ENCODE results near the gene TMEM147.
"Not testable (repeated sequence)": the region's sequence is repeated elsewhere in the genome, so short reads cannot be mapped to it uniquely, and the experiment has no call there.

Gene TMEM147

DNA sequence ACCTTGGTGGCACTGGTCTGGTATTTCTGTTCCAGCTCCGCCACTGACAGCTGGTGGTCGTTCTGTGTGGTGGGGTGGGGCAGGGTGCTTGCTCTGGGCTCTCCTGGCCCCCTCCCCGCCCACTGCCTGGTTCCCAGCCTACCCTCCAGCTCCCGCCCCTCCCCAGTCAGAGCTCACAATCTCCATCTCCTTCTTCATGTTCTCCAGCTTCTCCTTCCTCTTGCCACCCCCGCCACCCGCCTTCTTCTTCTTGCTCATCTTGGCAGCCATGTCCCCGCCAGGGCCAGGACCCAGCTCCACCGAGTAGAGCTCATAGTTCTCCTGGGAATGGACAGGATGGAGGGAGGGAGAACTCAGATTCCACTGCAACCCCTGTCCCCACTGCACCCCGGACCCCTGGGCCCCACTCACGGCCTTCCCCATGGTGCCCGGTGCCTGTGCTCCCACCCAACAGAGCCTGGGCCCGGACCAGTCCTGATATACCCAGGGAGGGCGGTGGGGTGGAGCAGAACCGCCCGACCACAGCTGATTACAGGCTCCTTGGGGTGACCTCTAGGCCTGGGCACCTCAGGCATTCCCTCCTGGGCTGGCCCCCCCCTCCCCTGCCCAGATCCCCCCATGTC, 17.9 kb downstream of the TMEM147 start, which contains the start of gene ATP4A:
TSS of gene ATP4A (minus strand) at position 452 of the 623 bp plus-strand sequence. CDS start at position 423, 29 bp downstream.
- no peak for DNase-seq

DNA sequence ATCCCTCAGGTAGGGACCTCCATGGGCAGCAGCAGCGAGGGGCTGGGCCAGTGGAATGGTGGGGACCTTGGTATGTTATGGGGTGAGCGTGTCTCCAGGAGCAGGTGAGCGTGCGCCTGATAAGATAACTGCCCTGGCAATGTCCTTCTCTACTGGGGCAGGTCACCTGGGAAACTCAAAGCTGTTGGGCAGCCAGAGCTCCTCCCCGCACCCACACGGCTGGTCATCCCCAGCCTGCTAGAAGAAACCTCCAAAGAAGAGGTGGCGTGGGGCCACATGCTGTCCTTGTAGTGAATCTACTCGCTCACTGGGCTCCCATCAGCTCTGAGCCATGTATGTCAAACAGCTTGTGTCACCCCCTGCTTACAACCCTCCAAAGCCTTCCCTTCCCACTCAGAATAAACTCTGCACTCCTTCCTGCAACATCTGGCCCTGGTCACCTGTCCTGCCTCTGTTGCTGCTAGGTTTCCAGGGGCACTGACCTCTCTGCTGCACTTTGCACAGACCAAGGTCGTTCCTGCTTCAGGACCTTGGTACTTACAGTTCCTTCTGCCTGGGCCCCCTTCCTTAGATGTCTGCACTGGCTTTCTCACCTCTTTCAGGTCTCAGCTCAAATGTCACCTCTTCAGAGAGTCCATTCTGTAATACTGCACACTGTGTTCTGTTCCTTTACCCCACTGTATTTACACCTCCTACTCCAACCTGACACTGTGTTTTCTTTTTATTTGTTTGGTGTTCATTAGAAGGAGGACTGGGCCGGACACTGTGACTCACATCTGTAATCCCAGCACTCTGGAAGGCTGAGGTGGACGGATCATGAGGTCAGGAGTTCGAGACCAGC, 19.8 kb downstream of the TMEM147 start:
- no peak for DNase-seq

DNA sequence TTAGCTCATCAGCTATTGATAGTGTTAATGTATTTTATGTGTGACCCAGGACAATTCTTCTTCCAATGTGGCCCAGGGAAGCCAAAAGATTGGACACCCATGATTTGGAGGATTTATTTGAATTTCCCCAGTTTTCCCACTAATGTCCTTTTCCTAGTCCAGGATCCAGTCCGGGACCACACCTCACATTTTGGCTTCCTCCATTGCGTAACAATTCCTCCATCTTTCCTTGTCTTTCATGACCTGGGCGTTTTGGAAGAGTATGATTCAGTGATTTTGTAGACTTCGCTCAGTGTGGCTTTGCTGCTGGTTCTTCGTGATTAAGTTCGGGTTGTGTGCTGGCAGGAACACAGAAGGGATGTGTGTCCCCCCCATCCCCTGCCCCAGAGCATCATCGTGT, 21.3 kb downstream of the TMEM147 start:
- no peak for DNase-seq

DNA sequence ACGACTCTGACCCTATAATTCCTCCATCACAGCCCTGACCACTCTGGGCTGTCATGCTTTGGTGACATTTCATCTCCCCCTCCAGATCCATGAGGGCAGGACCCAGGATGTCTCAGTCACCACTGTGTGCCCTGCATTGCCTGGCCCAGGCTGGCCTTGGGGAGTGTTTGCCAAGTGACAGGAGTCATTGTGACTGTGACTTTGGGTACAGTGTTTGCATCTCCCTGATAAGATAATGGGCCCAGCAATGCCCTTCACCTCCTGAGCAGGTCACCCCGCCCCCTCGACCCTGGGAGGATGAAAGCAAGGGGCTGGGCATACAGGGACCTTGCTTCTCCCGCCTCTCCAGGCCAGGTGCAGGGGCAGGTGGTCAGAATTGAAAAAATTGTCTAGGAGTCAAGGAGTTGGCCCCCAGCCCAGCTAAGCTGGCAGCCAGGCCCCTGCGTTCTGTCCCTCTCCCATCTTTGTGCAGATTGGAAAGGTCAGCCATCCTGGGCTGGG, 23.9 kb downstream of the TMEM147 start:
- DNase-seq, result peak in 1 of 14 donors; percentile 71

DNA sequence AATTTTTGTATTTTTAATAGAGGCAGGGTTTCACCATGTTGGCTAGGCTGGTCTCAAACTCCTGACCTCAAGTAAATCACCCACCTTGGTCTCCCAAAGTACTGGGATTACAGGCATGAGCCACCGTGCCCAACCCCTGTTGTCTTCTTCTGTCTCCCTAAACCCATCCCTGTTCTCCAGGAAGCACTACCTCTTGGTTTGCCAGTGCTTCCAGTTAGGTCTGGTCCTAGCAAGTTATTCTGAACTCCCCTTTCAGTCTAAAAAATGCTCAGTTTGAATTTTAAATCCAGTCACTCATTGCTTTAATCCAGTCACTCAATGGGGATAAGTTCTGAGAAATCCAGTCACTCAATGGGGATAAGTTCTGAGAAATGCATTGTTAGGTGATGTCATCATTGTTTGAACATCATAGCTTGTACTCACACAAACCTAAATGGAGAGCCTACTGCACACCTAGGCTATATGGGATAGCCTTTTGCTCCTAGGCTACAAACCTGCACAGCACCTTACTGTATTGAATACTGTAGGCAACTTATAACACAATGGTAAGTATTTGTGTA, 26.1 kb downstream of the TMEM147 start:
- DNase-seq, result no peak

DNA sequence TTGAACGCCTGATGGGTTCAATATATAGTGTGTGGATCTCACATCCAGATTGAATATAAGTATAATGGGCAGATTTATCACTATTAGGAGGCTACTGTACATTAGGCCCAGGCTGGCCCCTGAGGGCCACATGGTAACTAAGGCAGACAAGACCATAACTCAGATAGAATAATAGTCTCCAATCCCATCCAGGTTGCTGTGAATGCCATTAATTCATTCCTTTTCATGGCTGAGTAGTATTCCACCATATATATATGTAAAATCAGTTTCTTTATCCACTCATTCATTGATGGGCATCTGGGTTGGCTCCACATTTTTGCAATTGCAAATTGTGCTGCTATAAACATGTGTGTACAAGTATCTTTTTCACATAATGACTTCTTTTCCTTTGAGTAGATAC, 32.5 kb downstream of the TMEM147 start:
- DNase-seq, result no peak

DNA sequence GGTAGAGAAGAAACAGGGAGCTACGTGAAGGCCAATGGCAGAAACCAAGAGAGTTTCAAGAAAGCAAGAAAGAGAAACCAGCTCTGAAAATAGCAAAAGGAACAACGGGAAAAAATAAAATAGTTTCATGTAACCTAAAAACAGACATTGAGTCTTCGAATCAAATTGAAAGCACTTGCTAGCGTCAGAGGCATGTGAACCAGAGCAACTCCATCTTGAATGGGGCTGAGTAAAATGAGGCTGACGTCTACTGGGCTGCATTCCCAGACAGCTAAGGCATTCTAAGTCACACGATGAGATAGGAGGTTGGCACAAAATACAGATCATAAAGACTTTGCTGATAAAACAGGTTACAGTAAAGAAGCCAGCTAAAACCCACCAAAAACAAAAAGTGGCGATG, 33.3 kb downstream of the TMEM147 start:
- DNase-seq, result no peak

DNA sequence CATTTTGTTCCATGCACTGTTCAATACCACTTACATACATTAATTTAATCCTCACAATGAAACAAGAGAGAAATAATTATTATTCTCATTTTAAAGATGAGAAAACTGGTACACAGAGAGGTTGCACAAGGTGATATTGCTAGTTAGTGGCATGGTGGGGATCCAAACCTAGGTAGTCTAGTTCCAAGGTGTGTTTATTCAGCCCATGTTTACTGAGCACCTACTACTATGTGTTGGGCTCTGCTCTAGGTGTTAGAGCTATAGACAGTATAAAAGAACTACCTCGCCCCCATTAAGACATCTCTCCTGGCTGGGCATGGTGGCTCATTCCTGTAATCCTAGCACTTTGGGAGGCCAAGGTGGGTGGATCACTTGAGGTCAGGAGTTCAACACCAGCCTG, 37.3 kb downstream of the TMEM147 start:
- DNase-seq, result no peak

DNA sequence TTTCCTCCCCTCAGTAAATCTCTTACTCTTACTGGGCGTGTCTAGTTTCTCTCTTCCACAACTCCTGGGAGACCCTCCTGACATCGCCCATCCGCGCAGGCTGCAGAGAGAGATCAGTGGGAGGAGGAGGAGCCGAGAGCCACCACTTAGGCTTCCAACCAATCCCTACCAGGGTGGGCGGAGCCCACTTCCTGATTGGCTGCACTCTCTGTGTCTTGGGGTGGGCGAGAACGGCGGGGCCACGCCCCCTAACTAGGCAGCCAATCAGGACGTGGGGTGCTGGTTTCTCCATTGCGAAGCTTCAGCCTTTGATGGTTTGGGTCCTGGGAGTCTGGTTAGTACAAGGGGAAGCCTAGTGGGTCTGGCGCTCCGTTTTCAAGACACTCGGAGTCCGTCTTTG, 40.4 kb downstream of the TMEM147 start, which contains the start of gene PMIS2:
TSS of gene PMIS2 (plus strand) at position 326 of the 400 bp plus-strand sequence. CDS start 87 bp downstream, outside the sequence.
- DNase-seq, result no peak

DNA sequence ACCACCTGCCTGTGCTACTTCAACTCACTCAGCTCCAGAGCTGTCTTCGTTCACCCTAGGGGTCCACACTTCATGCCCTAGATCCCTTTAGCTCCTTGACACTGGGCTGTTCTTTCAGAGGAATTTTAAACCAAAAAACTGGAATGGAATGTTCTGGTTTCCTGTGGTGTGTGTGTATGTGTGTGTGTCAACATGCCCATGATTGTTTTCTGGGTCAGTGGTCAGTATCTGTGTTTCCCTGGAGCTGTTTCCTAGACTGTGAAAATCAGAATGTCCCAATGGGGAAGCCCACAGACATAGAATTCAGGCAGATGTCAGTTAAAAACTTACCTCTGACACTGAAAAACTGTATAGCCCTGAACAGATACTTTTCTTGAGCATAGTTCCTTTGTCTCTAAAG, 41.9 kb downstream of the TMEM147 start:
- DNase-seq, result no peak

DNA sequence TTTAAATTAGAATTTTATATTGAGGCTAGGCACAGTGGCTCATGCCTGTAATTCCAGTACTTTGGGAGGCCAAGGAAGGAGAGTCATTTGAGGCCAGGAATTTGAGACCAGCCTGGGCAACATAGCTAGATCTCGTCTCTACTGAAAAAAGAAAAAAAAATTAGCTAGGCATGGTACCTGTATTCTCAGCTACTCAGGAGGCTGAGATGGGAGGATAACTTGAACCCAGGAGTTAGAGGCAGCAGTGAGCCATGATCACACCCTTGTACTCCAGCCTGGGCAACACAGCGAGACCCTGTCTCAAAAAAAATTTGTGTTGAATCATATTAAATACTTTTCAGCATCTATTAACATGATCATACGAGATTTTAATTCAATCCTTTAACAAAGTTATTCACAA, 45.4 kb downstream of the TMEM147 start:
- no peak for DNase-seq

DNA sequence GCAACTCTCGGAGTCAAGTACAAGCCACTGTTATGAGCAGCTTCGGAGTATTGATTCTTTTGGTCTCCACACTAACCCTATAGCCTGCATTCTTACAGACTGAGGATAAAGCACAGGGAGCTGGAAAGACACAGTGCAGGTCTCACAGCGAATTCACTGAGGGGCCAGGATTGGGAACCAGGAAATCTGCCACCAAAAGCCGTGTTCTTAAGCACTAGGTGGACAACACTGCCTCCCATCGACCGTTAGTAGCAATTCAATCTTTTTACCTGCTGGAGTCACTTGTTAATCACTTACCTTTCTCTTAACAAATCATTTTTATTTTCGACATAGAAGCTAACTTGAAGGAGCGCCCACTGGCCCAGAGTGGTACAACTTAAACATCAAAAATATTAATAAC, 46.8 kb downstream of the TMEM147 start:
- DNase-seq, result peak in 2 of 14 donors; percentile 1 to 12

DNA sequence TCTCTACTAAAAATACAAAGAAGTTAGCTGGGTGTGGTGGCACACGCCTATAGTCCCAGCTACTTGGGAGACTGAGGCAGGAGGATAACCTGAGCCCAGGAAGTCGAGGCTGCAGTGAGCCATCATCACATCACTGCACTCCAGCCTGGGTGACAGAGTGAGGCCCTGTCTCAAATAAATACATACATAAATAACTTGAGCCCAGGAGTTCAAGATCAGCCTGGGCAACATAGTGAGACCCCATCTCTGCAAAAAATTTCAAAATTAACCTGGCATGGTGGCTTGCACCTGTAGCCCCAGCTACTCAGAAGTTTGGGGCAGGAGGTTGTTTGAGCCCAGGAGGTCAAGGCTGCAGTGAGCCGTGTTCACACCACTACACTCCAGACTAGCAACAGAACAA, 49.6 kb downstream of the TMEM147 start:
- not testable (repeated sequence) for DNase-seq

DNA sequence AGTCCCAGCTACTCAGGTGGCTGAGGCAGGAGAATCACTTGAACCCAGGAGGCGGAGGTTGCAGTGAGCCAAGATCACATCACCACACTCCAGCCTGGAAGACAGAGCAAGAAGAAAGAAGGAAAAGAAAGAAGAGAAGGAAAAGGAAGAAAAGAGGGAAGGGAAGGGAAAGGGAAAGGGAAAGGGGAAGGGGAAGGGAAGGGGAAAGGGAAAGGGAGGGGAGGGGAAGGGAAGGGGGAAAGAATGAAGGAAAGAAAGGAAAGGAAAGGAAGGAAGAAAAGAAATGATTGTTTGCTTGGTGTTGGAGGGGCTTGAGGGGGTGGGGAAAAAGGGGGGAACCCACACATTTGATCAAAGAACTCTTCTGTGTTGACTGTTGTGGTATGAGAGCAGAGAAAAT, 50.5 kb downstream of the TMEM147 start:
- no peak for DNase-seq

DNA sequence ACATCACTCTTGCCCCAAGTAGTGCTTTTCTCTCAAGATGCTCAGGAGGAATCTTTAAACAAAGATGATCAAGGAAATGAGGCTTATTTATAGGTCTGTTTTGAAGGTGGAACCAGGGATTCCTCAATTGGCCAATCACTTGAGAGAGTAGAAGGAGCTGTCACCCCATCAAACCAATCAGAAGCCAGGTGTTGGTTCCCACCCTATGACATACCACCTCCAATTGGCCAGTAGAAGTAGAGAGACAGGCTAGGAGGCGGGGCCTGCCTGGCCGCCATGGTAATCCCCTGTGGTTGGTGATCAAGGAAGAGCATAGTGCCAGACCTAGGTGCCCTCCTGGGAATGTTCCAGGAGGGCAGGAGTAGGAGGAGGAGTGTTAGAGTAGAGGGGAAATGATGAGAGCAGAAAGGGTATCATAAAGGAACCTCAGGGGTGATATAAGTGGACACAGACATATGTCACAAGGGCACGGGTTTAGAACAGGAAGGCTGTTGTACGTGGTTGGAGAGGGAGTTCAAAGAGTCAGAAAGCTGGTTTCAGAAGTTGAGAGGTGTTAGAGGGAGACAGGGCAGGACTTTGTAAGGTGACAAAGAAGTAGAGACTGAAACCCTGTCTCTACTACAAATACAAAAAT, 51.1 kb downstream of the TMEM147 start:
- DNase-seq, result no peak

All from C1 segment of cervical spinal cord (tissue), 14 donors.